Middle frontal gyrus (tissue), 1 donor: ENCODE data around the gene PPIE.

Experiments
- DNase-seq: peaks from one replicate; pipeline ENCODE4 v3.0.0-alpha.2; 2015; ENCODE audit warnings: low spot score; ENCODE audit errors: extremely low spot score

PPIE gene

GRCh38 chr1:39802496-39803260, 64.0 kb downstream of the PPIE start:
- no peak for DNase-seq

- DNase-seq, result no peak
These were observed 66.7 kb downstream of the PPIE start for GRCh38 chr1:39805385-39805784.

- no peak for DNase-seq
These were observed 70.3 kb downstream of the PPIE start for GRCh38 chr1:39808784-39809517.

GRCh38 chr1:39812913-39813312, 74.2 kb downstream of the PPIE start:
- no peak for DNase-seq
